ENCODE results near the gene TMEM150B.
"Not testable (repeated sequence)": the region's sequence is repeated elsewhere in the genome, so short reads cannot be mapped to it uniquely, and the experiment has no call there.

The TMEM150B gene

DNA sequence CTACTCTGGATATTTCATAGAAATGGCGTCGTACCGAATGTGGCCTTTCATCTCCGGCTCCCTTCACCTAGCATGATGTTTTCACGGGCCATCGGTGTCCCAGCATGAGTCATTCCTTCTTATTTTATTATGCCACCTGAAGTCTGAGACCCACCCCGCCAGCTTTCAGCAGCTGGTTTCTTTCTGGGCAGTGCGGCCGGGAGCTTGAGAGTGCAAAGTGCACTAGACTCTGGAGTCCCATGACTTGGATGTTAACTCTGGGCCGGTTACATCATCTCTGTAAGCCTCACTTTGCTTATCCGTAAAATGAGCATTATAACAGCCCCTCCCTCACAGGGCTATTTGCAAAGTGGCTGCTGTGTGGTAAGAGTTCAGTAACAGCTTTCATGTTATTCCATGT lies 8.7 kb upstream of the TMEM150B start:
- no peak for DNase-seq (ENCODE audit: low read depth in 2 of 2)

DNA sequence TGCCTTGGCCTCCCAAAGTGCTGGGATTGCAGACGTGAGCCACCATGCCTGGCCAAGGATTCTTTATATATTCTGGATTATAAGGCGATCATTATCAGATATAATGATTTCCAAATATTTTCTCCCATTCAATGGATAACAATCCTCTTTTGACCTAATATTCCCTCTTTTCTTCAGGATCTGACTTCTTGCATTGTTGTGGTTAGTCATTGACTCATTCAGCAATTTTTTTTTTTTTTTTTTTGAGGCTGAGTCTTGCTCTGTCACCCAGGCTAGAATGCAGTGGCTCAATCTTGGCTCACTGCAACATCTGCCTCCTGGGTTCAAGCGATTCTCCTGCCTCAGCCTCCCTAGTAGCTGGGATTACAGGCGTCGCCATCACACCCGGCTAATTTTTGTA lies 4.7 kb upstream of the TMEM150B start:
- not testable (repeated sequence) for H3K4me3 ChIP-seq (replicated peaks in 1 of 2; ENCODE audit: low read depth in 2 of 2, low read length in 2 of 2)
- DNase-seq (ENCODE audit: low read depth in 2 of 2), result peak in 1 of 2 donors; percentile 65

More for the DNA sequence above, 8.7 kb upstream of the TMEM150B start:
- TF ChIP-seq, protein P1, sequence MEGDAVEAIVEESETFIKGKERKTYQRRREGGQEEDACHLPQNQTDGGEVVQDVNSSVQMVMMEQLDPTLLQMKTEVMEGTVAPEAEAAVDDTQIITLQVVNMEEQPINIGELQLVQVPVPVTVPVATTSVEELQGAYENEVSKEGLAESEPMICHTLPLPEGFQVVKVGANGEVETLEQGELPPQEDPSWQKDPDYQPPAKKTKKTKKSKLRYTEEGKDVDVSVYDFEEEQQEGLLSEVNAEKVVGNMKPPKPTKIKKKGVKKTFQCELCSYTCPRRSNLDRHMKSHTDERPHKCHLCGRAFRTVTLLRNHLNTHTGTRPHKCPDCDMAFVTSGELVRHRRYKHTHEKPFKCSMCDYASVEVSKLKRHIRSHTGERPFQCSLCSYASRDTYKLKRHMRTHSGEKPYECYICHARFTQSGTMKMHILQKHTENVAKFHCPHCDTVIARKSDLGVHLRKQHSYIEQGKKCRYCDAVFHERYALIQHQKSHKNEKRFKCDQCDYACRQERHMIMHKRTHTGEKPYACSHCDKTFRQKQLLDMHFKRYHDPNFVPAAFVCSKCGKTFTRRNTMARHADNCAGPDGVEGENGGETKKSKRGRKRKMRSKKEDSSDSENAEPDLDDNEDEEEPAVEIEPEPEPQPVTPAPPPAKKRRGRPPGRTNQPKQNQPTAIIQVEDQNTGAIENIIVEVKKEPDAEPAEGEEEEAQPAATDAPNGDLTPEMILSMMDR (IDR thresholded peaks at IDR 0.05; ENCODE audit: low read depth, low read length), result no peak
- no peak overlapping the region for H3K4me3 ChIP-seq (replicated peaks in 1 of 2; ENCODE audit: low read depth in 2 of 2, low read length in 2 of 2)

DNA sequence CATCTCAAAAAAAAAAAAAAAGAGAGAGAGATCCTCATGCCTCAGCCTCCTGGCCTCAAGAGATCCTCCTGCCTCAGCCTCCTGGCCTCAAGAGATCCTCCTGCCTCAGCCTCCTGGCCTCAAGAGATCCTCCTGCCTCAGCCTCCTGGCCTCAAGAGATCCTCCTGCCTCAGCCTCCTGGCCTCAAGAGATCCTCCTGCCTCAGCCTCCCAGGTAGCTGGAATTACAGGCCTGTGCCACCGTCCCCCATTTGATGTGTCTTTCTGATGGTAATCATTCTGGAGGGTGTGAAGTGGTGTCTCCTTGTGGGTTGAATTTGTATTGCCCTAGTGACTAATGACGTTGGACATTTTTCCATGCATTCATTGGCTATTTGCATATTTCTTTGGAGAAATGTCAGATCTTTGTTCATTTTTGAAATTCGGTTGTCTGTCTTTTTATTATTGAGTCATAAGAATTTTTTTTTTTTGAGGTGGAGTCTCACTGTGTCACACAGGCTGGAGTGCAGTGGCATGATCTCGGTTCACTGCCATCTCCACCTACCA lies 3.7 kb upstream of the TMEM150B start:
- not testable (repeated sequence) for DNase-seq (ENCODE audit: low read depth in 2 of 2); H3K4me3 ChIP-seq (replicated peaks in 1 of 2; ENCODE audit: low read depth in 2 of 2, low read length in 2 of 2)

DNA sequence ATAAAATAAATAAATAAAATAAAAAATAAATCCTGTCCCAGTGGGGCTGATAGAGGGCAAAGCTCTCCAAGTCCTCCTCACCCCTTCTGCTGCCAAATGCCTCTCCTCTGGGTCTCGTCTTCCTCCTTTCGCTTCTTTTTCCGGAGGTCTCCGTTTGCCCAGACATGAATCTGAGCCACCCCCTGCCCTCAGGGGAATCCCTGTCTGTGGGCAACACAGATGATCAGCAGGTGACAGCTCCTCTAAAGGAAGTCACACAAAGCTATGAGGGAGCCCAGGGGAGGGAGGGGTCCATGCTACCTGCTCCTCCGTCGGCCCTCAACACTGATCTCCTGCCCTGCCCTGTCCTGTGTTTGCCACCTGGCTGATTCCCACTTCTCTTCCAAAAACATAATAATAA lies 479 bp downstream of the TMEM150B start:
- DNase-seq (ENCODE audit: low read depth in 2 of 2), result no peak
- H3K4me3 ChIP-seq (replicated peaks in 1 of 2; ENCODE audit: low read depth in 2 of 2, low read length in 2 of 2), result no peak overlapping the region
- TF ChIP-seq, protein P1 (IDR thresholded peaks at IDR 0.05; ENCODE audit: low read depth, low read length), result no peak

DNA sequence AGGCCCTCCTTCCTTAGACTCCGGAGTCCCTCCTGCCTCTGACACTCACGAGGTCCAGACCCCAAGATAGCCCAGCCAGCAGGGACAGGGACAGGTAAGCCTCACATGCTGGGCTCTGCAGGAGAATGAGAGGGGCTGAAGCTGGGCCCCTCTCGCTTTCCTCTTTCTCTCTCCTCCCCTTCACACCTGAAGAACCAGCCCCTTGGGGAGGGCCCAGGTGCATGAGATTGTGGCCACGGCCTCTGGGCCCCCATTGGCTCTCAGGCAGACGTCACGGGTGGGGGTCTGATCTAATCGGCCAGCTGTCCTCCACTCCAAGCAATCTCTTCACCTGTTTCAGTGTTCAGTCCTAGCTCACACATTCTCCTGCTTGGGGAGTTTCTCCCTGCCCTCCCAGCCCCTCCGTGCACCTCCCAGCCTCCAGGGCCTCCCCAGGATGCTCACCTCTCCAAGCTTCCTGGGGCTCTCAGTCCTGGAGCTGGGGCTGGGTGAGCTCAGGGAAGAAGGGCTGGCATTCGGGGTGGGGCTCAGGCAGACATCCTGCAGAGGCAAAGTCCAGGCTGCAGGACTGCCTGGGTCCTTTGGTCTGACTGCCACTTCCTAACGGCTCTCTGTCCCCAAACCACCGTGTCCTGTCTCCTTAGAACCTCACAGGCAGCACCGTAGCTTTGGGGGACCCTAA lies 2.8 kb downstream of the TMEM150B start:
- no peak overlapping the region for H3K4me3 ChIP-seq (replicated peaks in 1 of 2; ENCODE audit: low read depth in 2 of 2, low read length in 2 of 2)
- no peak for DNase-seq (ENCODE audit: low read depth in 2 of 2)
- TF ChIP-seq, protein P1 (IDR thresholded peaks at IDR 0.05; ENCODE audit: low read depth, low read length), result no peak

DNA sequence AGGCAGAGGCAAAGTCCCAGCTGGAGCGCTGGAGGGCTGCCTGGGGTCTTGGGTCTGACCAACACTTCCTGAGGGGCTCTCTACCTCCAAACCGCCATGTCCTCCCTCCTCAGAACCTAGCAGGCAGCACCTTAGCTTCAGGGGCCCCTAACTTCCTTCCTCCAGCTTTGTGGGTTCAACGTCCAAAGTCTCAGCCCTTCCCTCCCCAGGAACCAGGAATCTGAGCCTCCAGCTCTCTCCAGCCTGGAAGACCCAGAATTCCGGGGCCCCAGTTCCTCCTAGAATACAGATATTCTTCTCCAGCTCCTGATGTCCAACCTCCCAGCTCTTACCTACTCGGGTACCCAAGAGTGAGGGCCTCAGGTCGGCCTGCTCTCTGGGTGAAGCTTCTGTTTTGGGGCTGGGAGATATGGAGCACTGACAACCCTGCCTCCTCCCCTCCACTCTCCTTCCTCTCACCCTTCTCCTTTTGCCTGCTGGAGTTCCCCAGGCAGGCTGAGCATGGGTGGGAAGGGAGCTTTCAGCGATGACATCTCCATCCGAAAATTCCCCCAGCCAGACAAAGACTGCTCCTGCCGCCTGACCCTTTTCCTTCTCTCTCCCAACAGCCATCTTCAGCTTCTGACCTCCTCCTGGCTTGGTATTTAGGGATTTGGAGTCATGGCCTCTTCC lies 3.5 kb downstream of the TMEM150B start:
- no peak for DNase-seq (ENCODE audit: low read depth in 2 of 2)
- TF ChIP-seq, protein P1 (IDR thresholded peaks at IDR 0.05; ENCODE audit: low read depth, low read length), result no peak
- no peak overlapping the region for H3K4me3 ChIP-seq (replicated peaks in 1 of 2; ENCODE audit: low read depth in 2 of 2, low read length in 2 of 2)

DNA sequence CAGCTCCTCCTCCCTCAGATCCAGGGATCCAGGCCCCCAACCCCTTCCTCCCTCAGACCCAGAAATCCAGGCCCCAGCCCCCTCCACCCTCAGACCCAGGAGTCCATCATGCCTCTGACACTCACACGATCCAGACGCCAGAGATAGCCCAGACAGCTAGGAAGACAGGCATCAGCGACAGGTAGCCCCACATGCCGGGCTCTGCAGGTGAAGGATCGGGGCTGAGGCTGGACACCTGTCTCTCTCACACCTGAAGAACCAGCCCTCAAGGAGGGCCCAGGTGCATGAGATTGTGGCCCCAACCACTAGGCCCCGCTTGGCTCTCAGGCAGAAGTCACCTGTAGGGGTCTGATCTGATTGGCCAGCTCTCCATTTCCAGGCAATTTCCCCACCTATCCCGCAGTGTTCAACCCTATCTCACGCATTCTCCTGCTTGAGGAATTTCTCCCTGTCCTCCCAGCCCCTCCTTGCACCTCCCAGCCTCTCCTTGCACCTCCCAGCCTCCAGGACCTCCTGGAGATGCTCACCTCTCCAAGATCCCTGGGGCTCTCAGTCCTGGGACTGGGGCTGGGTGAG lies 4.2 kb downstream of the TMEM150B start:
- no peak overlapping the region for H3K4me3 ChIP-seq (replicated peaks in 1 of 2; ENCODE audit: low read depth in 2 of 2, low read length in 2 of 2)
- TF ChIP-seq, protein P1 (IDR thresholded peaks at IDR 0.05; ENCODE audit: low read depth, low read length), result no peak
- no peak for DNase-seq (ENCODE audit: low read depth in 2 of 2)
